ENCODE data around the gene STXBP5.

- TF ChIP-seq POLR2A (IDR thresholded peaks at IDR 0.05) = no peak
- no peak for TF ChIP-seq CTCF (IDR thresholded peaks at IDR 0.05)
Measured at GRCh38 chr6:147278891-147279290, 74.7 kb downstream of the STXBP5 start.
